ENCODE measurements around the gene CEND1.

DNA sequence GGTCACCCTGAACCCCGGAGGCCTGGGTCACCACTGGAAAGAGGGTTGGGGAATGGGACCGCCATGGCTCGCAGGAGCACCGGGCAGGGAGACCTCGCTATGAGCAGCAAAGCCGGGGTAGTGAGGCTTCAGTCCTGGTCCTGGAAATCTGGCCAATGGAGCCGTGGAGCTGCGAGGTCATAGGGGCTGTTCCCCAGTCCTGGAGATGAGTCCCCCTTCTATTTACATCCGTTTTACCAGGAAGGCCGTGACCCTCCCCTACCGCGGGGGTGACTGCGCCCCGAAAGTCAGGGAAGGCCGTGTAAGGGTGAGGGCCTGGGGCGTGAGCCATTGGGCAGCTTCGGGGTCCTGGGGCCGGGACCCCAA is 14.7 kb upstream of the CEND1 start:
- TF ChIP-seq, protein P1, sequence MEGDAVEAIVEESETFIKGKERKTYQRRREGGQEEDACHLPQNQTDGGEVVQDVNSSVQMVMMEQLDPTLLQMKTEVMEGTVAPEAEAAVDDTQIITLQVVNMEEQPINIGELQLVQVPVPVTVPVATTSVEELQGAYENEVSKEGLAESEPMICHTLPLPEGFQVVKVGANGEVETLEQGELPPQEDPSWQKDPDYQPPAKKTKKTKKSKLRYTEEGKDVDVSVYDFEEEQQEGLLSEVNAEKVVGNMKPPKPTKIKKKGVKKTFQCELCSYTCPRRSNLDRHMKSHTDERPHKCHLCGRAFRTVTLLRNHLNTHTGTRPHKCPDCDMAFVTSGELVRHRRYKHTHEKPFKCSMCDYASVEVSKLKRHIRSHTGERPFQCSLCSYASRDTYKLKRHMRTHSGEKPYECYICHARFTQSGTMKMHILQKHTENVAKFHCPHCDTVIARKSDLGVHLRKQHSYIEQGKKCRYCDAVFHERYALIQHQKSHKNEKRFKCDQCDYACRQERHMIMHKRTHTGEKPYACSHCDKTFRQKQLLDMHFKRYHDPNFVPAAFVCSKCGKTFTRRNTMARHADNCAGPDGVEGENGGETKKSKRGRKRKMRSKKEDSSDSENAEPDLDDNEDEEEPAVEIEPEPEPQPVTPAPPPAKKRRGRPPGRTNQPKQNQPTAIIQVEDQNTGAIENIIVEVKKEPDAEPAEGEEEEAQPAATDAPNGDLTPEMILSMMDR (IDR thresholded peaks at IDR 0.05), result peak in 1 of 6 experiments; percentile 12
- no peak for TF ChIP-seq EP300 (IDR thresholded peaks at IDR 0.05)
